Loucy (cell line): ENCODE results near the gene HACL1.
A peak's percentile ranks its signal among the peaks of the same experiment; 100 is the strongest.

Source experiments
- H2AFZ ChIP-seq: fragments of 200-600 bp; sonication (generic); 2 replicates; pipeline ENCODE4 v1.6.0; 2016; ENCODE audit warnings: antibody characterized with exemption, mild to moderate bottlenecking, low read length, moderate library complexity
- H3F3A ChIP-seq: fragments of 200-600 bp; 2 replicates; pipeline ENCODE4 v1.6.0; 2016; ENCODE audit warnings: antibody characterized with exemption, low read depth, mild to moderate bottlenecking
- H3K27me3 ChIP-seq: fragments of 200-600 bp; sonication (generic); 2 replicates; pipeline ENCODE4 v1.6.1; 2014; ENCODE audit warnings: low read length, mild to moderate bottlenecking; ENCODE audit not compliant: insufficient read depth, poor library complexity, severe bottlenecking
- H3K36me3 ChIP-seq: fragments of 200-600 bp; sonication (generic); 2 replicates; pipeline ENCODE4 v1.6.1; 2016; ENCODE audit warnings: low read length; ENCODE audit not compliant: insufficient read depth
- H3K4me1 ChIP-seq: fragments of 200-600 bp; sonication (generic); 2 replicates; pipeline ENCODE4 v1.5.1; 2014; ENCODE audit warnings: low read length, mild to moderate bottlenecking; ENCODE audit not compliant: insufficient read depth, poor library complexity, severe bottlenecking
- H3K4me2 ChIP-seq: fragments of 200-600 bp; sonication (generic); 2 replicates; pipeline ENCODE4 v1.6.0; 2014; ENCODE audit warnings: antibody characterized with exemption, low read length, low read depth, mild to moderate bottlenecking; ENCODE audit not compliant: poor library complexity, severe bottlenecking
- H3K4me3 ChIP-seq: fragments of 200-600 bp; sonication (generic); 2 replicates; pipeline ENCODE4 v1.5.1; 2014; ENCODE audit warnings: low read length, mild to moderate bottlenecking, mixed read lengths; ENCODE audit not compliant: poor library complexity, severe bottlenecking
- H3K79me2 ChIP-seq: fragments of 200-600 bp; sonication (generic); 2 replicates; pipeline ENCODE4 v1.6.1; 2014; ENCODE audit warnings: low read length; ENCODE audit not compliant: insufficient read depth
- H3K9ac ChIP-seq: fragments of 200-600 bp; sonication (generic); 2 replicates; pipeline ENCODE4 v1.6.0; 2014; ENCODE audit warnings: mild to moderate bottlenecking, low read depth, low read length, moderate library complexity; ENCODE audit not compliant: poor library complexity, severe bottlenecking
- H3K9me2 ChIP-seq: fragments of 200-600 bp; sonication (generic); replicated peaks from 2 replicates; pipeline ENCODE4 v1.6.1; 2016; ENCODE audit warnings: low read depth, low read length, mixed read lengths
- H3K9me3 ChIP-seq: fragments of 200-600 bp; sonication (generic); 2 replicates; pipeline ENCODE4 v1.6.1; 2014; ENCODE audit warnings: mild to moderate bottlenecking, antibody characterized with exemption, low read length, low read depth; ENCODE audit not compliant: insufficient read depth
- H4K20me1 ChIP-seq: fragments of 200-600 bp; sonication (generic); 2 replicates; pipeline ENCODE4 v1.6.0; 2014; ENCODE audit warnings: antibody characterized with exemption, low read length, mild to moderate bottlenecking; ENCODE audit not compliant: insufficient read depth, poor library complexity, severe bottlenecking
- EZH2phosphoT487 ChIP-seq: fragments of 200-600 bp; IDR thresholded peaks from 2 replicates; pipeline ENCODE4 v1.6.1; 2018; ENCODE audit warnings: antibody characterized with exemption, mild to moderate bottlenecking, moderate library complexity, borderline replicate concordance
- TF ChIP-seq, protein P1 (sequence below): fragments of 200-600 bp; sonication (generic); conservative IDR thresholded peaks from 2 replicates; pipeline ENCODE4 v1.5.1; 2014; ENCODE audit warnings: mild to moderate bottlenecking, antibody characterized with exemption, low read length

The HACL1 gene

GRCh38 chr3:15647611-15648167, 46.3 kb upstream of the HACL1 start:
- H3K79me2 ChIP-seq, result no peaks in the 10 kb centered on the region
- peaks cover 9% of the 10 kb centered on the region for H4K20me1 ChIP-seq
- H3K9me3 ChIP-seq, result no peaks in the 10 kb centered on the region
- H3F3A ChIP-seq, result peaks cover 5% of the 10 kb centered on the region; the same call in 1 of the 2 replicates
- H2AFZ ChIP-seq, result no peak overlapping the region
- peaks cover 20% of the 10 kb centered on the region for H3K4me1 ChIP-seq
- peak overlapping the region; percentile 29 for H3K4me3 ChIP-seq
- TF ChIP-seq, protein P1, sequence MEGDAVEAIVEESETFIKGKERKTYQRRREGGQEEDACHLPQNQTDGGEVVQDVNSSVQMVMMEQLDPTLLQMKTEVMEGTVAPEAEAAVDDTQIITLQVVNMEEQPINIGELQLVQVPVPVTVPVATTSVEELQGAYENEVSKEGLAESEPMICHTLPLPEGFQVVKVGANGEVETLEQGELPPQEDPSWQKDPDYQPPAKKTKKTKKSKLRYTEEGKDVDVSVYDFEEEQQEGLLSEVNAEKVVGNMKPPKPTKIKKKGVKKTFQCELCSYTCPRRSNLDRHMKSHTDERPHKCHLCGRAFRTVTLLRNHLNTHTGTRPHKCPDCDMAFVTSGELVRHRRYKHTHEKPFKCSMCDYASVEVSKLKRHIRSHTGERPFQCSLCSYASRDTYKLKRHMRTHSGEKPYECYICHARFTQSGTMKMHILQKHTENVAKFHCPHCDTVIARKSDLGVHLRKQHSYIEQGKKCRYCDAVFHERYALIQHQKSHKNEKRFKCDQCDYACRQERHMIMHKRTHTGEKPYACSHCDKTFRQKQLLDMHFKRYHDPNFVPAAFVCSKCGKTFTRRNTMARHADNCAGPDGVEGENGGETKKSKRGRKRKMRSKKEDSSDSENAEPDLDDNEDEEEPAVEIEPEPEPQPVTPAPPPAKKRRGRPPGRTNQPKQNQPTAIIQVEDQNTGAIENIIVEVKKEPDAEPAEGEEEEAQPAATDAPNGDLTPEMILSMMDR, result no peak
- TF ChIP-seq EZH2phosphoT487, result peak; percentile 58; the same call in 1 of the 2 replicates
- no peaks in the 10 kb centered on the region for H3K9me2 ChIP-seq
- H3K27me3 ChIP-seq, result peaks cover 44% of the 10 kb centered on the region
- peak overlapping the region; percentile 68 for H3K4me2 ChIP-seq
- H3K36me3 ChIP-seq, result no peaks in the 10 kb centered on the region
- no peak overlapping the region for H3K9ac ChIP-seq

- peak overlapping the region; percentile 68 for H3K4me2 ChIP-seq
- H3K9ac ChIP-seq, result no peak overlapping the region
- H2AFZ ChIP-seq, result no peak overlapping the region
- no peaks in the 10 kb centered on the region for H3K9me3 ChIP-seq
- H4K20me1 ChIP-seq, result peaks cover 9% of the 10 kb centered on the region
- H3K4me3 ChIP-seq, result peak overlapping the region; percentile 7
- no peaks in the 10 kb centered on the region for H3K36me3 ChIP-seq
- no peaks in the 10 kb centered on the region for H3K79me2 ChIP-seq
- H3K27me3 ChIP-seq, result peaks cover 43% of the 10 kb centered on the region
- H3K4me1 ChIP-seq, result peaks cover 20% of the 10 kb centered on the region
- peaks cover 5% of the 10 kb centered on the region; the same call in 1 of the 2 replicates for H3F3A ChIP-seq
- H3K9me2 ChIP-seq, result no peaks in the 10 kb centered on the region
- TF ChIP-seq, protein P1, result no peak
- no peak for TF ChIP-seq EZH2phosphoT487
Measured at GRCh38 chr3:15646851-15647511, 45.6 kb upstream of the HACL1 start.

GRCh38 chr3:15645740-15646501, 44.6 kb upstream of the HACL1 start:
- peaks cover 36% of the 10 kb centered on the region for H3K27me3 ChIP-seq

More at GRCh38 chr3:15645740-15646501, 44.6 kb upstream of the HACL1 start:
- H3K4me3 ChIP-seq, result no peak overlapping the region
- no peaks in the 10 kb centered on the region for H3K36me3 ChIP-seq
- no peaks in the 10 kb centered on the region for H3K9me3 ChIP-seq
- H3K9me2 ChIP-seq, result no peaks in the 10 kb centered on the region
- H2AFZ ChIP-seq, result no peak overlapping the region
- H3K4me1 ChIP-seq, result peaks cover 20% of the 10 kb centered on the region
- peaks cover 9% of the 10 kb centered on the region for H4K20me1 ChIP-seq
- no peak for TF ChIP-seq EZH2phosphoT487
- TF ChIP-seq, protein P1, result no peak
- no peak overlapping the region for H3K9ac ChIP-seq
- no peak overlapping the region for H3K4me2 ChIP-seq
- peaks cover 5% of the 10 kb centered on the region; the same call in 1 of the 2 replicates for H3F3A ChIP-seq
- no peaks in the 10 kb centered on the region for H3K79me2 ChIP-seq
